ENCODE measurements around the gene PTPRN2. TPM values are rescaled to one million over a fixed set of nuclear protein-coding genes. Genes with fewer than 3 reads are reported as not detected.

Gene PTPRN2
- total RNA-seq, 1 experiment from 2014 or later: 1.1 TPM

DNA sequence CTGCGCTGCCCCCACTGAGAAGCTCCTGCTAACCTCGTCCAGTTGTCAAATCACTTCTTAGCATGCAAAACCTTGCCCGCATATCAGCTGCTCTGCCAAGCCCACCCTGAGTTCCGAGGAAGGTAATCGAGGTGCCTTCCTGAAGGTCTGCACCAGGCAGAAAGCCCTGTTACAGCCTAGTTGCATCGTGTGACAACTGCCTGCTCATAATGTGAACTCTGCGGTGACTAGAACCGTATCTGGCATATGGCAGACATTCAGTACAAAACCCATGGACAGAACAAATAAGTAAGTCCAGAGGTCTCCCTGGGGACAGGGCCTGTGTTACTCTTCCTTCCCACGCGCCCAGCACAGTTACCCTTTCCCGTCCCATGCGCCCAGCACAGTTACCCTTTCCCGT, 856.5 kb downstream of the PTPRN2 start:
- in situ Hi-C loops (cut with HindIII; ENCODE audit: low pct_unique_long_range_greater_than_20kb, low sequenced_read_pairs): no loop called here
- no peaks in the 10 kb centered on the region; the same call in 1 of the 2 replicates for H3K4me1 ChIP-seq (ENCODE audit: control insufficient read depth, insufficient read depth, low read length)
- BruUV-seq (replicated peaks): no TSS peak

GRCh38 chr7:157730614-157731013, 857.0 kb downstream of the PTPRN2 start:
- no peak overlapping the region for H3K27ac ChIP-seq (ENCODE audit: low read length)
- in situ Hi-C loops (cut with HindIII; ENCODE audit: low pct_unique_long_range_greater_than_20kb, low sequenced_read_pairs) (no loop called here), intact Hi-C loops (cut with micrococcal nuclease; ENCODE audit: unreplicated experiment) (no loop called here)
- no peak overlapping the region for H3K4me3 ChIP-seq (ENCODE audit: low read depth in 2 of 2, low read length in 2 of 2)
- H3K36me3 ChIP-seq (ENCODE audit: control insufficient read depth, insufficient read depth, low read length): no peaks in the 10 kb centered on the region
- H3K27me3 ChIP-seq (ENCODE audit: control insufficient read depth, insufficient read depth, low read length): peaks cover 3% of the 10 kb centered on the region; the same call in 1 of the 2 replicates
- POLR2A ChIA-PET: interaction anchor here (0.7 kb wide), 1 partner anchor 26 kb away, joined by 5 read pairs; no protein-coding TSS in a partner anchor
- BruUV-seq (replicated peaks): no TSS peak
- TF ChIP-seq, protein P1, sequence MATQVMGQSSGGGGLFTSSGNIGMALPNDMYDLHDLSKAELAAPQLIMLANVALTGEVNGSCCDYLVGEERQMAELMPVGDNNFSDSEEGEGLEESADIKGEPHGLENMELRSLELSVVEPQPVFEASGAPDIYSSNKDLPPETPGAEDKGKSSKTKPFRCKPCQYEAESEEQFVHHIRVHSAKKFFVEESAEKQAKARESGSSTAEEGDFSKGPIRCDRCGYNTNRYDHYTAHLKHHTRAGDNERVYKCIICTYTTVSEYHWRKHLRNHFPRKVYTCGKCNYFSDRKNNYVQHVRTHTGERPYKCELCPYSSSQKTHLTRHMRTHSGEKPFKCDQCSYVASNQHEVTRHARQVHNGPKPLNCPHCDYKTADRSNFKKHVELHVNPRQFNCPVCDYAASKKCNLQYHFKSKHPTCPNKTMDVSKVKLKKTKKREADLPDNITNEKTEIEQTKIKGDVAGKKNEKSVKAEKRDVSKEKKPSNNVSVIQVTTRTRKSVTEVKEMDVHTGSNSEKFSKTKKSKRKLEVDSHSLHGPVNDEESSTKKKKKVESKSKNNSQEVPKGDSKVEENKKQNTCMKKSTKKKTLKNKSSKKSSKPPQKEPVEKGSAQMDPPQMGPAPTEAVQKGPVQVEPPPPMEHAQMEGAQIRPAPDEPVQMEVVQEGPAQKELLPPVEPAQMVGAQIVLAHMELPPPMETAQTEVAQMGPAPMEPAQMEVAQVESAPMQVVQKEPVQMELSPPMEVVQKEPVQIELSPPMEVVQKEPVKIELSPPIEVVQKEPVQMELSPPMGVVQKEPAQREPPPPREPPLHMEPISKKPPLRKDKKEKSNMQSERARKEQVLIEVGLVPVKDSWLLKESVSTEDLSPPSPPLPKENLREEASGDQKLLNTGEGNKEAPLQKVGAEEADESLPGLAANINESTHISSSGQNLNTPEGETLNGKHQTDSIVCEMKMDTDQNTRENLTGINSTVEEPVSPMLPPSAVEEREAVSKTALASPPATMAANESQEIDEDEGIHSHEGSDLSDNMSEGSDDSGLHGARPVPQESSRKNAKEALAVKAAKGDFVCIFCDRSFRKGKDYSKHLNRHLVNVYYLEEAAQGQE (IDR thresholded peaks at IDR 0.05; ENCODE audit: insufficient read depth in 1 of 2, low read depth in 2 of 2, low read length in 1 of 2): no peak
- TF ChIP-seq POLR2AphosphoS5 (IDR thresholded peaks at IDR 0.05; ENCODE audit: low read depth, low read length): no peak
- no peak for TF ChIP-seq CTCF (IDR thresholded peaks at IDR 0.05)
- no peak for TF ChIP-seq SIN3A (IDR thresholded peaks at IDR 0.05; ENCODE audit: borderline replicate concordance, insufficient read depth, low read depth, low read length)
- no peak for TF ChIP-seq TCF7L2 (IDR thresholded peaks at IDR 0.05; ENCODE audit: low read depth, low read length)
- no peaks in the 10 kb centered on the region; the same call in 1 of the 2 replicates for H3K4me1 ChIP-seq (ENCODE audit: control insufficient read depth, insufficient read depth, low read length)
- H3K9me3 ChIP-seq (ENCODE audit: control insufficient read depth, insufficient read depth, low read depth, low read length): no peaks in the 10 kb centered on the region
- CTCF ChIA-PET: no interaction called here
- DNase-seq (ENCODE audit: low read depth, low spot score) (no peak), ATAC-seq (peak; percentile 55; the same call in 1 of the 2 replicates)

More for the DNA sequence above, 856.5 kb downstream of the PTPRN2 start:
- Histone ChIP-seq H3K27me3 (ENCODE audit: control insufficient read depth, insufficient read depth, low read length) (peaks cover 3% of the 10 kb centered on the region; the same call in 1 of the 2 replicates), H3K9me3 (ENCODE audit: control insufficient read depth, insufficient read depth, low read depth, low read length) (no peaks in the 10 kb centered on the region), H3K27ac (ENCODE audit: low read length) (no peak overlapping the region), H3K4me3 (ENCODE audit: low read depth in 2 of 2, low read length in 2 of 2) (no peak overlapping the region), H3K36me3 (ENCODE audit: control insufficient read depth, insufficient read depth, low read length) (no peaks in the 10 kb centered on the region)
- ATAC-seq (peak; percentile 24; the same call in 1 of the 2 replicates), DNase-seq (ENCODE audit: low read depth, low spot score) (no peak)
- TF ChIP-seq SIN3A (IDR thresholded peaks at IDR 0.05; ENCODE audit: borderline replicate concordance, insufficient read depth, low read depth, low read length) (no peak), CTCF (IDR thresholded peaks at IDR 0.05) (no peak), POLR2AphosphoS5 (IDR thresholded peaks at IDR 0.05; ENCODE audit: low read depth, low read length) (no peak), TCF7L2 (IDR thresholded peaks at IDR 0.05; ENCODE audit: low read depth, low read length) (no peak)
- TF ChIP-seq, protein P1 (IDR thresholded peaks at IDR 0.05; ENCODE audit: insufficient read depth in 1 of 2, low read depth in 2 of 2, low read length in 1 of 2): no peak
- CTCF ChIA-PET: no interaction called here
- POLR2A ChIA-PET: no interaction called here
- intact Hi-C loops (cut with micrococcal nuclease; ENCODE audit: unreplicated experiment): no loop called here
